Subcutaneous abdominal adipose tissue (tissue), 5 donors: Measurements from ENCODE around the gene SLC39A7.

Experiments
- H3K27ac ChIP-seq: one replicate; pipeline ENCODE4 v1.7.0; 2013; ENCODE audit warnings: low read depth, mild to moderate bottlenecking, inconsistent platforms, low read length, moderate library complexity
- H3K27me3 ChIP-seq, 5 donors: one replicate each; pipeline ENCODE4 v1.7.0; 2013; ENCODE audit warnings: low read length in 5 of 5, inconsistent platforms in 1 of 5; ENCODE audit not compliant: control insufficient read depth in 5 of 5, insufficient read depth in 4 of 5
- H3K36me3 ChIP-seq, 5 donors: one replicate each; pipeline ENCODE4 v1.7.0; 2013; ENCODE audit warnings: low read length in 5 of 5; ENCODE audit not compliant: control insufficient read depth in 5 of 5, insufficient read depth in 5 of 5
- H3K4me1 ChIP-seq, 5 donors: one replicate each; pipeline ENCODE4 v1.7.0; 2013; ENCODE audit warnings: low read length in 5 of 5, mild to moderate bottlenecking in 3 of 5, moderate library complexity in 1 of 5; ENCODE audit not compliant: control insufficient read depth in 5 of 5, insufficient read depth in 5 of 5
- H3K4me3 ChIP-seq, 5 donors: one replicate each; pipeline ENCODE4 v1.7.0; 2013; ENCODE audit warnings: low read length in 5 of 5, low read depth in 1 of 5
- H3K9ac ChIP-seq, 5 donors: one replicate each; pipeline ENCODE4 v1.7.0; 2013; ENCODE audit warnings: low read length in 5 of 5, mild to moderate bottlenecking in 4 of 5, moderate library complexity in 3 of 5
- H3K9me3 ChIP-seq, 5 donors: one replicate each; pipeline ENCODE4 v1.7.0; 2013; ENCODE audit warnings: low read length in 5 of 5; ENCODE audit not compliant: control insufficient read depth in 5 of 5
- donor health status: healthy.
- donor health status: healthy.
- donor health status: healthy.
- donor health status: healthy.
- donor health status: healthy.

Gene SLC39A7

DNA sequence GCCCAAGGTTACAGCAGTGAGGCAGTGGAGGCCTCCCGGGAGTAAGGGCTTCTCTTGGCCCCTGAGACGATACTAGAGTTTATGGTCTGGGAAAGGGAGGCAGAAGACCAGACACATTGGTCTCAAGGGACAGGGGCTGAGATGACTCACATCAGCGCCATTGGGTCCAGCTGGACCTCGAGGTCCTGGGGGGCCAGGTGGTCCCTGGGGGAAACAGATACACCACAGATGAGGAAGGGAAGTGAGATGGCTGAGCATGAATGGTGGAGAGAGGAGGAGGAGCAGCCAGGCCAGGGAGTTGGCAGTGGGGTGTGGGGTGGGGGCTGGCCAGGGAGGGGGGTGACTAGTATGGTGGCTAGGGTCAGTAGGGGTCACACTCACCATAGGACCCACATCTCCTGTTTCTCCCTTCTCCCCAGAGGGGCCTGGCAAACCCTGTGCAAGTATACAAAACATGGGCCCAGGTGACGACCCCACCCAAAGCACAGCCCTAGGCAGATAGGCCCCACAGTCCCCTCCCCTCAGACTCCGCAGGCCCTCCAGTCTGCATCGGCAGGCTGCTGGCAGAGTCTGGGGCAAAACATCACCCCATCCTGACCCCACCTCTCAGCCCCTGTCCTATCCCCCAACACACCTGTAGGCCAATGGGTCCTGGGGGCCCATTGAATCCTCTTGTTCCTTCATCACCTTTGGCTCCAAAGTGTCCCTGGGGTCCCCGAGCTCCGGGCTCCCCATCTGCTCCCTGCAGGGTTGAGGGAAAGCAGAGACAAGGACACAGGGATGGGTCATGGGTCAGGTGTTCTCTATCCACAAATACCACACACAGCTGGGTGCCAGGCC, 30.3 kb upstream of the SLC39A7 start:
- Histone ChIP-seq H3K4me3 (no peak overlapping the region), H3K36me3 (no peaks in the 10 kb centered on the region), H3K27me3 (peaks cover 0 to 4% (median 0%) of the 10 kb centered on the region in 5 donors), H3K4me1 (no peaks in the 10 kb centered on the region), H3K9ac (no peak overlapping the region), H3K27ac (no peak overlapping the region), H3K9me3 (no peaks in the 10 kb centered on the region)

DNA sequence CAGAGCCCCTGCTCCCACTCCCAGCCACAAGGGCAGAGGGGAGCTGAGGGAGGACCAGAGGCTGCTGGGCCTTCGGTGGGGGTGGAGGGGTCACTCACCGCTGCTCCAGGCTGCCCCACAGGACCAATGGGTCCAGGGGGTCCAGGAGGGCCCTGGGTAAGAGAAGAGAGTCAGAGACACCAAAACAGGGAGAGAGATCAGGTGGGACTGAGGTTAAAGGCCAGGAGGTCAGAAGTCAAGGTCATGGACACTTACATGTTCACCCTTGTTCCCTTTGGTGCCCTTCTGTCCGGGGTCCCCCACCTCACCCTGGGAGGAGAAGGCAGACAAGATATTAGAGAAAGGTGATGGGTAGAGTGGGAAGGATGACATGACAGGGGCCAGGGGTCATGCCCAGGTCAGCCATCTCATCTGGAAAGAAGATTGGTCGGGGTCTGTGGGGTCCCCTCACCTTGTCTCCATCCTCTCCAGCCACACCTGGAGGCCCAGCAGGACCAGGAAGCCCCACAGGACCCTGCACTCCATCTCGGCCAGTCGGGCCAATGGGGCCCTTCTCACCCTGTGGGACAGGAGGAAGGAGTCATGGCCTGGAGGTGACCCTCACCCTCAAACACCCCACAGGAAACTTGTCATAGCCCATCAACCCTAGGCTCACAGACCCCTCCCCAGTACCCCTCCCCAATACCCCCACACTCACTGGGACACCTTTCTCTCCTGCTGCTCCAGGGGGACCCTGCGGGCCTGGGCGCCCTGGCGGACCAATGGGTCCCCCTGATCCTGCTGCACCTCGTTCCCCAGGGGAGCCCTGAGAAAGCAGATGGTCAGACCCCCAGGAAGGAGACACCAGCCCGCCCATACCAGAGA, 29.4 kb upstream of the SLC39A7 start:
- Histone ChIP-seq H3K9ac (no peak overlapping the region), H3K9me3 (no peaks in the 10 kb centered on the region), H3K36me3 (no peaks in the 10 kb centered on the region), H3K4me1 (no peaks in the 10 kb centered on the region), H3K27ac (no peak overlapping the region), H3K4me3 (no peak overlapping the region), H3K27me3 (peaks cover 0 to 3% (median 0%) of the 10 kb centered on the region in 5 donors)

- H3K4me1 ChIP-seq, result no peaks in the 10 kb centered on the region
Measured at GRCh38 chr6:33171880-33172687, 28.6 kb upstream of the SLC39A7 start.

GRCh38 chr6:33172688-33173534, 27.8 kb upstream of the SLC39A7 start:
- Histone ChIP-seq H3K9ac (no peak overlapping the region), H3K4me1 (no peaks in the 10 kb centered on the region), H3K9me3 (no peaks in the 10 kb centered on the region), H3K4me3 (no peak overlapping the region), H3K27me3 (peaks cover 0 to 3% (median 0%) of the 10 kb centered on the region in 5 donors), H3K27ac (no peak overlapping the region), H3K36me3 (no peaks in the 10 kb centered on the region)

More at GRCh38 chr6:33171880-33172687, 28.6 kb upstream of the SLC39A7 start:
- no peaks in the 10 kb centered on the region for H3K36me3 ChIP-seq
- peaks cover 0 to 3% (median 0%) of the 10 kb centered on the region in 5 donors for H3K27me3 ChIP-seq
- H3K9ac ChIP-seq, result no peak overlapping the region
- no peaks in the 10 kb centered on the region for H3K9me3 ChIP-seq
- no peak overlapping the region for H3K4me3 ChIP-seq
- H3K27ac ChIP-seq, result no peak overlapping the region

DNA sequence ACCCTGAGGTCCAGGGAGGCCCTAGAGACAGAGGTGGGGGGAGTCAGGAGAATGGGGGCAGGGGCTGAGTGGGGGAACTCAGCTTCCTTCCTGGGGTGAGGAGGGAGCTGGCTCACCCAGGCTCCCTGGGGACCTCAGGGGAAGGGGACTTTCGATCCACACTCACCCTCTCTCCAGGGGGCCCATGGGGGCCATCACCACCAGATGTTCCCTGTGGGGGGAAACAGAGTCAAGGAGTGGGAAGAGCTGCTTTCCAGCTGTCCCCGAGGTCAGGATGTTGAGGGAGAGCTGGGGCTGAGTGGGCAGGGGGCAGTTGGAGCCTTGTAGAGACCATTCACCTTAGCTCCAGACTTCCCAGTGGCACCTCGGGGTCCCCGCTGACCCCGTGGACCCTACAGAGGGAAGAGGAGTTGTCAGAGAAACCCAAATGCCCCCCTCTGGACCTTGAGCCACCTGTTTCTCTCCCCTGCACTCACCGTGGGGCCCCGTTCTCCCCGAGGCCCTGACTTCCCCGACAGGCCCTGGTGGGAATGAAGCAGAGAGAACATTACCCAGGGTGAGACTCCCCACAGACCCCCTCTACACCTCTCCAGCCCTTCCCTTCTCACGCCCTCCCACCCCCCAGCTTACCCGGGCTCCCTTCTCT, 27.0 kb upstream of the SLC39A7 start:
- no peaks in the 10 kb centered on the region for H3K4me1 ChIP-seq
- no peak overlapping the region for H3K27ac ChIP-seq
- no peak overlapping the region for H3K9ac ChIP-seq
- peaks cover 0 to 3% (median 0%) of the 10 kb centered on the region in 5 donors for H3K27me3 ChIP-seq
- no peaks in the 10 kb centered on the region for H3K9me3 ChIP-seq
- H3K4me3 ChIP-seq, result no peak overlapping the region
- H3K36me3 ChIP-seq, result no peaks in the 10 kb centered on the region

- Histone ChIP-seq H3K9me3 (no peaks in the 10 kb centered on the region), H3K27ac (no peak overlapping the region), H3K27me3 (peaks cover 0 to 3% (median 0%) of the 10 kb centered on the region in 5 donors), H3K36me3 (no peaks in the 10 kb centered on the region), H3K4me3 (no peak overlapping the region), H3K9ac (no peak overlapping the region), H3K4me1 (no peaks in the 10 kb centered on the region)
Measured at GRCh38 chr6:33174784-33175183, 25.9 kb upstream of the SLC39A7 start.

DNA sequence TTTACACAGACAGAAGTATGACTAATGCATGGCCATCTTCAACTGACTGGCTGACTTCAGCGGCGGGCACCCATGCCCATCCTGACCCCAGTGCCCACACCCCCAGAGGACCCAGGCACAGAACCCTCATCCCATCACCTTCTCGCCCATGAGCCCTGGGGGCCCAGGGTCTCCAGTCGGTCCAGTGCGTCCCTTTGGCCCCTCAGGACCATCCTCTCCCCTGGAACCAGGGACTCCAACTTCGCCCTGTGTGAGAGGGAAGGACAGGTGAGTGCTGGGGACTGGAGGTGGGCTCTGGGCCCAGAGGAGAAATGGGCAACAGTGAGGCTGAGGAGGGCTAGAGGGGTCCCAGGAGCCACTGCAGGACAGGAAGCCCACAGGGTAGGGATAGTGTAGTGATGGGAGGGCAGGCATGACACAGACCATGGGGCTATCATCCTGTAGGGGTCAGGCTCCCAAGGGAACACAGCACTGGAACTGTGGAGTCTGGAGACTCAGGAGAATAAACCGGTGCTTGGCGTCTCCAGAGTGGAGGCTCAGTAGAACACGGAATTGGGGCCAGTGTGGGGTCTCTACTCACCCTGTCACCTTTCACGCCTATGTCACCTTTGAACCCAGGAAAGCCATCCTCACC, 25.1 kb upstream of the SLC39A7 start:
- Histone ChIP-seq H3K36me3 (no peaks in the 10 kb centered on the region), H3K27ac (no peak overlapping the region), H3K4me1 (no peaks in the 10 kb centered on the region), H3K27me3 (peaks cover 0 to 3% (median 0%) of the 10 kb centered on the region in 5 donors), H3K4me3 (no peak overlapping the region), H3K9me3 (no peaks in the 10 kb centered on the region), H3K9ac (no peak overlapping the region)

DNA sequence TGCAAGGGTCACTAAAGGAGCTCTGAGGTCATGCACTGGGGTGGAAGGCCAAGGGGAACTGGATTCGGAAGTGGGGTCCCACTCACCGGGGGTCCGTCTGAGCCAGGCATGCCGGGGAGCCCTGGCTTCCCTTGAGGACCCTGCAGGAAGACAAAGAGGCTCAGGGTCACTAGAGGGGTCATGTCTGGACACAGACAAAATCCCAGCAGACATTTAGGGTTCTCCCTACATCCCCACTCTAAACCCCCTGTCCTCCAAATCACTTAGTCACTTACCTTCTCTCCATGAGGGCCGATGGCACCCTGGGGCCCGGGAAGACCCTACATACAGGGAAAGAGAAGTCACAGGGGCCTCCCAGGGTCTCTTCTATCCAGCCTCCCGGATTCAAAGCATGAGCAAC, 23.8 kb upstream of the SLC39A7 start:
- H3K27ac ChIP-seq, result no peak overlapping the region
- no peaks in the 10 kb centered on the region for H3K36me3 ChIP-seq
- H3K4me1 ChIP-seq, result no peaks in the 10 kb centered on the region
- no peak overlapping the region for H3K4me3 ChIP-seq
- no peak overlapping the region for H3K9ac ChIP-seq
- no peaks in the 10 kb centered on the region for H3K9me3 ChIP-seq
- peaks cover 0 to 3% (median 0%) of the 10 kb centered on the region in 5 donors for H3K27me3 ChIP-seq
